HK-2 (cell line): ENCODE measurements around the gene SH2D3A.

ENCODE experiments used
- DNase-seq: peaks from one replicate; pipeline ENCODE4 v3.0.0-alpha.2; 2018; ENCODE audit not compliant: unreplicated experiment

Gene SH2D3A

GRCh38 chr19:6708346-6708745 is 58.9 kb downstream of the SH2D3A start:
- no peak for DNase-seq

- no peak for DNase-seq
Measured at GRCh38 chr19:6707658-6708018, 59.6 kb downstream of the SH2D3A start.

GRCh38 chr19:6707011-6707657 is 60.1 kb downstream of the SH2D3A start:
- no peak for DNase-seq

- no peak for DNase-seq
Measured at GRCh38 chr19:6706633-6706958, 60.6 kb downstream of the SH2D3A start.

- DNase-seq: no peak
Measured at GRCh38 chr19:6705931-6706632, 61.2 kb downstream of the SH2D3A start.
